GM23338 (cell line): ENCODE results near the gene LIMCH1.

Source experiments
- POLR2AphosphoS5 ChIP-seq: IDR thresholded peaks from 2 replicates; pipeline ENCODE4 v1.6.1; 2016; ENCODE audit warnings: antibody characterized with exemption, low read depth
- TF ChIP-seq, protein P1 (sequence below), 2 experiments: fragments of 200-600 bp in 1 of 2; sonication (generic) in 1 of 2; conservative IDR thresholded peaks; 2 replicates each; pipeline versions ENCODE4 v1.5.1 to v1.6.1; 2016 to 2017; ENCODE audit warnings: antibody characterized with exemption in 2 of 2, low read depth in 2 of 2, mild to moderate bottlenecking in 2 of 2, moderate library complexity in 1 of 2
- TF ChIP-seq, protein P2 (sequence below): IDR thresholded peaks from one replicate; pipeline ENCODE4 v1.6.1; 2018; ENCODE audit warnings: antibody characterized with exemption; ENCODE audit not compliant: unreplicated experiment

DNA sequence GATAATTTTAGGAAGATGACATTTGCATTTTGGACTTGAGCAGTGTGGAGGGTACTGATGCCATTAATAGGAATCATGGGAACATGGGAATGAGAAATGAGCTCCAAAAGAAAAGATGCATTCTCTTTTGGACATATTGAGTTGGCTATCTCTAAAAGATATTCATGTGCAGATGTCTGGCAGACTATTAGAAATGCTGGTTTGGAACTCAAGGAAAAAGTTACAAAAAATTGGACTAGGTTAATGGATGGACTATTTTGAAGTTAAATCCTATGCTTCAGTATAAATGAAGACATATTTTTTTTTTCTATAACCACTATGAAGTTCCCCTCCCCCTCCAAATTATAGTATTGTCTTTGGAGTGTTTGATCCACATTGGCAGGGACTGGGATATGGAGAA lies 3.6 kb upstream of the LIMCH1 start:
- TF ChIP-seq POLR2AphosphoS5 = no peak
- TF ChIP-seq, protein P1, sequence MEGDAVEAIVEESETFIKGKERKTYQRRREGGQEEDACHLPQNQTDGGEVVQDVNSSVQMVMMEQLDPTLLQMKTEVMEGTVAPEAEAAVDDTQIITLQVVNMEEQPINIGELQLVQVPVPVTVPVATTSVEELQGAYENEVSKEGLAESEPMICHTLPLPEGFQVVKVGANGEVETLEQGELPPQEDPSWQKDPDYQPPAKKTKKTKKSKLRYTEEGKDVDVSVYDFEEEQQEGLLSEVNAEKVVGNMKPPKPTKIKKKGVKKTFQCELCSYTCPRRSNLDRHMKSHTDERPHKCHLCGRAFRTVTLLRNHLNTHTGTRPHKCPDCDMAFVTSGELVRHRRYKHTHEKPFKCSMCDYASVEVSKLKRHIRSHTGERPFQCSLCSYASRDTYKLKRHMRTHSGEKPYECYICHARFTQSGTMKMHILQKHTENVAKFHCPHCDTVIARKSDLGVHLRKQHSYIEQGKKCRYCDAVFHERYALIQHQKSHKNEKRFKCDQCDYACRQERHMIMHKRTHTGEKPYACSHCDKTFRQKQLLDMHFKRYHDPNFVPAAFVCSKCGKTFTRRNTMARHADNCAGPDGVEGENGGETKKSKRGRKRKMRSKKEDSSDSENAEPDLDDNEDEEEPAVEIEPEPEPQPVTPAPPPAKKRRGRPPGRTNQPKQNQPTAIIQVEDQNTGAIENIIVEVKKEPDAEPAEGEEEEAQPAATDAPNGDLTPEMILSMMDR (conservative IDR thresholded peaks at IDR 0.05; ENCODE audit: low read depth in 2 of 2) = no peak
- TF ChIP-seq, protein P2, sequence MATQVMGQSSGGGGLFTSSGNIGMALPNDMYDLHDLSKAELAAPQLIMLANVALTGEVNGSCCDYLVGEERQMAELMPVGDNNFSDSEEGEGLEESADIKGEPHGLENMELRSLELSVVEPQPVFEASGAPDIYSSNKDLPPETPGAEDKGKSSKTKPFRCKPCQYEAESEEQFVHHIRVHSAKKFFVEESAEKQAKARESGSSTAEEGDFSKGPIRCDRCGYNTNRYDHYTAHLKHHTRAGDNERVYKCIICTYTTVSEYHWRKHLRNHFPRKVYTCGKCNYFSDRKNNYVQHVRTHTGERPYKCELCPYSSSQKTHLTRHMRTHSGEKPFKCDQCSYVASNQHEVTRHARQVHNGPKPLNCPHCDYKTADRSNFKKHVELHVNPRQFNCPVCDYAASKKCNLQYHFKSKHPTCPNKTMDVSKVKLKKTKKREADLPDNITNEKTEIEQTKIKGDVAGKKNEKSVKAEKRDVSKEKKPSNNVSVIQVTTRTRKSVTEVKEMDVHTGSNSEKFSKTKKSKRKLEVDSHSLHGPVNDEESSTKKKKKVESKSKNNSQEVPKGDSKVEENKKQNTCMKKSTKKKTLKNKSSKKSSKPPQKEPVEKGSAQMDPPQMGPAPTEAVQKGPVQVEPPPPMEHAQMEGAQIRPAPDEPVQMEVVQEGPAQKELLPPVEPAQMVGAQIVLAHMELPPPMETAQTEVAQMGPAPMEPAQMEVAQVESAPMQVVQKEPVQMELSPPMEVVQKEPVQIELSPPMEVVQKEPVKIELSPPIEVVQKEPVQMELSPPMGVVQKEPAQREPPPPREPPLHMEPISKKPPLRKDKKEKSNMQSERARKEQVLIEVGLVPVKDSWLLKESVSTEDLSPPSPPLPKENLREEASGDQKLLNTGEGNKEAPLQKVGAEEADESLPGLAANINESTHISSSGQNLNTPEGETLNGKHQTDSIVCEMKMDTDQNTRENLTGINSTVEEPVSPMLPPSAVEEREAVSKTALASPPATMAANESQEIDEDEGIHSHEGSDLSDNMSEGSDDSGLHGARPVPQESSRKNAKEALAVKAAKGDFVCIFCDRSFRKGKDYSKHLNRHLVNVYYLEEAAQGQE = no peak
